HuH-7 (cell line): ENCODE measurements around the gene USP24.
A peak's percentile ranks its signal among the peaks of the same experiment; 100 is the strongest.

Experiments
- DNase-seq: peaks from one replicate; pipeline ENCODE4 v3.0.0; 2011; ENCODE audit warnings: low spot score

The USP24 gene

DNA sequence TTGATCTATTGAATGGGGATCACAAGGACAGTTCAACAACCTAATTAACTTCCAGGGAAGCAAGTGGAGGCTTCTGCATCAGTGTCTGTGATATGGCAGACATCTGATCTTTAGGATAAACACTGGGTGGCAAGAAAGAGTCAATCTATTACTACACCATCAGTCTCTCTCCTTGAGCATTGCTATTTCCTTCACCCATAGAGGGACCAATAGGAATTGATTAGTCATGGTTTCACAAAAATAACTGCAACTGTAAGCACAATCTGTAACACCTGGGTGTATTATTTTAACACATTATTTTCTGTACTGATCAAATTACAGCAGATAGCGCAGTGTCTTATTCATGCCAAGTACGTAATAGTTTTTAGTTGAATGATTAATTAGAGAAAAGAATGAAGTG is 50.3 kb downstream of the USP24 start:
- DNase-seq = no peak

- DNase-seq = no peak
These were observed 55.6 kb downstream of the USP24 start for GRCh38 chr1:55159571-55159970.

DNA sequence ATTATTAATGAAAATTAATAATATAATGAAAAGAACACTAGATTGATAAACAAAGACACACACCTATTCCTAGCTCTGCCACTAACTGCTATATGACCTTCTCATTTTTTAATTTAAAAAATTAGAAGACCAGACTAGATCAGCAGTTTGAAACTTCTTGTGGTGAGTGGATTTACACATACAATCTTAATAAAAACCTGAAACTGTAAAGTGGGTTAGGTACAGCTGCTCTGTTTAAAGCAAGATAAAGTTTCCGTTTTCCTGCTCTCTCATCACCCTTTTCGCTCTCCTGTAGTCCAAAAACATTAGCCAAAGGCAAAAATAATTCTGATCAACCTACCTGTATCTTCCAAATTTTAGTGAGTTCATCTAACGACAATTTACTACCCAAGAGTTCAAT is 58.6 kb downstream of the USP24 start:
- no peak for DNase-seq

DNA sequence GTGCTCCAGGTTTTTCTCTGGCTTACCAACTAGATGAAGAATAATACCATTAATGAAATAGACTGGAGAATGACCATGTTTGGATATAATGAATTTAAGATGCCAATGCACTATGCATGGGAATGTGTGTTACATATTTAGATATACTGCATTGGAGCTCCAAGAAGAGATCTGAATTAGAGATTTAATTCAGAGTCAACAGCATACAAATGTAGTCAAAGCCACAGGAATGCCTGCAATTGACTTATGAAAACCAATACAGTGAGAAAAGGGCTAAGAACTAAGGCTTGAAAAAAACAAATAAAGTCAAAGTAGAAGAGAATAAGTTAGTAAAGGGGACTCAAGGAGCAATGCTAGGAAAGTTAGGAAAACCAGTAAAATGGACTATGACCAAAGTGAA is 59.1 kb downstream of the USP24 start:
- DNase-seq = no peak

DNA sequence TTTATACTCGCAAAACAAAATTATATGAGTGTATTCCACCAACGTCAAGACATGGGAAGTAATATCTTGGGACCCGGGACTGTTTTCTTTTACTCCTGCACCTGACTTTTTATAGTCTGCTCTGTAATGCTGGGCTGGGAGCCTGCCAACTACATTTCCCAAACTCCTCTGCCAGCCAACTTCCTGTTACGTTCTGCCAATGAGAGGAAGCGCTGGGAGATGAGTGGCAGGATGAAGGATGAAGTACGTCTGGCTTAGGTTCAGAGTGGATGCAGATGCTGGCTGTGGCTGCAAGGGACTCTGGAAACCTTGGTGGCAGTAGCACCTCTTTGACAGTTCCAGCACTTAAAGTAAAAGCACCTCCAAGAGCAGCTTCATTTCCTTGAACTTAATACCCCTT is 59.6 kb downstream of the USP24 start:
- DNase-seq = no peak

DNA sequence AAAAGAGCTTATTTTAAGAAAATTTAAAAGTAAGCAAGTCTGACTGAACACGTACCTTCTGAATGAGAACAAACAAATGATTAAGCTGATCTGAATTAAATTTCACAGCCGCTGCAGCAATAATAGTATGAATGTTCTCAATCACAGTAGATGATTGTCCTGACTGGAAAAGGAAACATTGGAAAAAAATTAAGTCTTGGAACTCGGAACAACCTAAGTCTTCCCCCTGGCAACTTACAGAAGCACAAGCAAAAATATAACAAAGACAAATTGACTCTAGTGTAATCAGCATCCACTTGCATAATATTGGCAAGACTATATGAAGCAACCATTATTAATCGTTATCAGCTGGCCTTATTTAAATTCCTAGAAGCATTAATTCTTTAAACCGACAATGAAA is 60.5 kb downstream of the USP24 start:
- DNase-seq = no peak

- DNase-seq = no peak
These were observed 62.1 kb downstream of the USP24 start for GRCh38 chr1:55153031-55153430.

- DNase-seq = no peak
These were observed 64.1 kb downstream of the USP24 start for GRCh38 chr1:55150880-55151588.

DNA sequence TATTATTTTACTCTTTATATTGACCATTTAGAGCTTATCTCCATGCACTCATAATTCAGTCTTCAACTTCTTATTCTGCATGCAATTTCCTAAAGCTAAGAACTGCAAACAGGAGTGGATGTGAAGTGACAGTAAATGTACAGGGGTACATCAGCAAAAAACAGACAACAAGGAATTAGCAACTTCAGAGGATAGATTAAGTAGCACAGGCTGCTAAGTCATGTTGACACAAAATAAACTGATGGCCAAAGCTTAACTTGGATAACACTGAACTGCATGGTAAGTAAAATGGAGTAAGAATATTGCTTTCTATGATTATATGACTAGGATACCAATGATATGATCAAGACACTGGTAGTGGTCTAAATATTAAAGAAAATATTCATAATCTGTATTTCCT is 66.5 kb downstream of the USP24 start:
- no peak for DNase-seq

- no peak for DNase-seq
These were observed 67.6 kb downstream of the USP24 start for GRCh38 chr1:55147524-55147923.

- DNase-seq = no peak
These were observed 68.4 kb downstream of the USP24 start for GRCh38 chr1:55146781-55147180.

DNA sequence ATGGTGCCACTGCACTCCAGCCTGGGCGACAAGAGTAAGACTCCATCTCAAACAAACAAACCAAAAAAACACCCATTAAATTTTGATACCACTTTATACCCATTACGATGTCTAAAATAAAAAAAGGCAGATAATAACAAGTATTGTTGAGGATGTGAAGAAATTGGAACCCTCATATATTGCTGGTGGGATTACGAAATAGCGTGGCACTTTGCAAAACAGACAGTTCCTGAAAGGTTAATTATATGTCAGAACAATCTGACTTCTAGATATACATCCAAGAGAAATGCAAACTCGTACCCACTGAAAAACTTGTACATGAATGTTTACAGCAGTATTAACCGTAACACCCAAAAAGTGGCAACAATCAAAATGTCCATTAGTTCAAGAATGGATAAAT is 70.3 kb downstream of the USP24 start:
- DNase-seq = no peak

- DNase-seq = peak; percentile 32
These were observed 71.5 kb downstream of the USP24 start for GRCh38 chr1:55143684-55144083.

- no peak for DNase-seq
These were observed 73.8 kb downstream of the USP24 start for GRCh38 chr1:55141295-55141893.

- peak; percentile 34 for DNase-seq
These were observed 74.6 kb downstream of the USP24 start for GRCh38 chr1:55140546-55140983.

- no peak for DNase-seq
These were observed 75.0 kb downstream of the USP24 start for GRCh38 chr1:55140137-55140536.

- DNase-seq = no peak
These were observed 76.3 kb downstream of the USP24 start for GRCh38 chr1:55138823-55139222.

DNA sequence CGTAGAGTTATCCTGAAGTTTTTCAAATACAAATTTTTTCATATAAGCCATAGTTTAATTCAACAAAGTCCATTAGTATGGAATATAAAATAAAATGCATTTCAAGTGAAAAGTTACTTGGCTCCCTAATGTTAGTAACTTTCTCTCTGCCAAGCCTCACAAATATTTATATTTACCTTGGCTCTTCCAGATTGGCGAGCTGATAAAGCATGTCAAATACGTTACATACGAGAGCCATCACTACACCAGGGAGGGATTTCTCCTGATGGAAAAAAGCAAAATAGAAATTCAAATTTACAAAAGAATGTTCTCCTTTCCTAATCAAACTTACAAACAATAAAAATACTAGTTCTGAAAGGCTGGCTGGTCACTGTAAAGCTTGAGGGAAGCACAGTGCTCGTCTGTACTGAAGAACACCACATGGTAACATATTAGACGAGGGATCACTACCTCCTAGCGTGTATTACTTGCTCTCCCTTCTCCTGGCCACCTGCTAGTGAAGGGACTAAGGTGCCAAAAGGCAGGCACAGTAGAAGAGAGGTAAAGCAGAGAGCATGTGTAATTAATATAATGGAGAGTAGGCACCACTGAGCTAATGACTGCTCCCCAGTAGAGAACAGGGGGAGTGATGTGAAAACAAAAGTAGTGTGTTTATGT is 80.9 kb downstream of the USP24 start:
- no peak for DNase-seq

DNA sequence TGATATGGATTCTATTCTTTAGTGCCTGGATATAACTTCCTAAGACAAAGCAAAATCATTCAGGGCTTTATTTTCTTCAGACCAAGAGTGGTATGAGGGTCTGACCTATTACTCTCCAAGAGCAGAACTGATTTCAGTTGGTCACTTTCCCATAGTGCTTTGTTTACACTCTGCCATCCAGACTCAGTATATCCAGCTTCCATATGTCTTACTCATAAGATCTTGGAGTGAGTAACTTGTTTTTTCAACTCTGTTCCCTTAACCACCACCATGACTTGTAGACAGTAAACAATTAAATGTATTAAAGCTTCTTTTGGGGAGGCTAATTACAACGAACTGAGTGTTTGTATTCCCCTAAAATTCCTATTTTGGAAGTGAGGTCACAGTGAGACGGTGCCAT is 83.4 kb downstream of the USP24 start:
- DNase-seq = no peak

DNA sequence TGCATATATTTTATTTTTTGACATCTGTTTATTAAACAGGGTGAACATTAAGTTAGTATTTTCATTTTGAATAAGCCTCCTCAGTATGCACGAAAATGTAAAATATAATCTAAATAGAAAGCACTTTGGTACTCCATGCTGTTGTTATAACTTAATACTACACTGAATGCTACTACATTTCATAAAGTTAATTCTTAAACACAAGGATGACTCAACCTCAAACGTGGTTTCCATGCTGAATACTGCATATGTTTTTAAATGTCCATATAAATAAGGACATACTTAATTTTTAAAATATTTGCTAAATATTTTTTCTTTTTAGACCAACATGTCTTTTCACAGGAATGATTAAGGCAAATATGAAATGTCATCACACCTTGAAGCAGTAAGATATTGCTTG is 83.9 kb downstream of the USP24 start:
- DNase-seq = no peak

GRCh38 chr1:55129194-55129728 is 85.9 kb downstream of the USP24 start:
- no peak for DNase-seq

GRCh38 chr1:55128418-55128995 is 86.7 kb downstream of the USP24 start:
- no peak for DNase-seq

- DNase-seq = no peak
These were observed 87.3 kb downstream of the USP24 start for GRCh38 chr1:55127827-55128343.
